GM21528 (cell line): ENCODE results near the gene TMEM26.

Experiments used
- ATAC-seq: cut with Tn5 transposase; IDR thresholded peaks from one replicate; pipeline ENCODE4 v1.9.1; 2021; ENCODE audit warnings: mild to moderate bottlenecking, moderate library complexity; ENCODE audit not compliant: unreplicated experiment, low FRiP score

TMEM26 gene

GRCh38 chr10:61452655-61453641 is at the start of gene TMEM26:
TSS of gene TMEM26 (minus strand) at chr10:61453381. CDS start at chr10:61453081, 300 bp downstream.
- ATAC-seq = no peak

GRCh38 chr10:61500460-61500859 is 47.3 kb upstream of the TMEM26 start:
- no peak for ATAC-seq

- no peak for ATAC-seq
These were observed 39.3 kb upstream of the TMEM26 start for GRCh38 chr10:61492364-61492995.

- ATAC-seq = no peak
These were observed 34.3 kb upstream of the TMEM26 start for GRCh38 chr10:61487506-61487905.

GRCh38 chr10:61486738-61487396 is 33.7 kb upstream of the TMEM26 start:
- ATAC-seq = no peak

GRCh38 chr10:61486251-61486650 is 33.1 kb upstream of the TMEM26 start:
- ATAC-seq = no peak

GRCh38 chr10:61481597-61481996 is 28.4 kb upstream of the TMEM26 start:
- no peak for ATAC-seq

- ATAC-seq = no peak
These were observed 27.0 kb upstream of the TMEM26 start for GRCh38 chr10:61480208-61480607.

GRCh38 chr10:61478621-61479312 is 25.6 kb upstream of the TMEM26 start:
- no peak for ATAC-seq

GRCh38 chr10:61477451-61477850 is 24.3 kb upstream of the TMEM26 start:
- no peak for ATAC-seq

GRCh38 chr10:61476529-61476928 is 23.3 kb upstream of the TMEM26 start:
- no peak for ATAC-seq

- no peak for ATAC-seq
These were observed 22.3 kb upstream of the TMEM26 start for GRCh38 chr10:61475449-61475873.

- no peak for ATAC-seq
These were observed 19.0 kb upstream of the TMEM26 start for GRCh38 chr10:61472090-61472674.

GRCh38 chr10:61471491-61471890 is 18.3 kb upstream of the TMEM26 start:
- no peak for ATAC-seq

GRCh38 chr10:61470740-61471139 is 17.6 kb upstream of the TMEM26 start:
- no peak for ATAC-seq

GRCh38 chr10:61465901-61466632 is 12.9 kb upstream of the TMEM26 start:
- no peak for ATAC-seq

GRCh38 chr10:61465171-61465496 is 12.0 kb upstream of the TMEM26 start:
- ATAC-seq = no peak

- ATAC-seq = no peak
These were observed 11.4 kb upstream of the TMEM26 start for GRCh38 chr10:61464461-61465170.
